ENCODE results near the gene PYCR2. TPM values are rescaled to one million over a fixed set of nuclear protein-coding genes. Genes with fewer than 3 reads are reported as not detected.

Gene PYCR2
- total and polyA plus RNA-seq, 10 of the 15 experiments (the other 5 are each of a cell fraction or from before 2014, with no cell fraction given) = 1.7 to 81.8 (median 54.9) TPM

- H3K4me2 ChIP-seq (ENCODE audit: control insufficient read depth, insufficient read depth) = peak overlapping the region; percentile 82
- ChIA-PET POLR2A (interaction anchor here (0.6 to 2.2 kb wide), 4 partner anchors 13 to 101 kb away, joined by 3 to 21 read pairs (median 3); partner anchors contain the start of gene TMEM63A), SMC1A (ENCODE audit: uncharacterized antibody, unreplicated experiment) (interaction anchor here (0.7 to 2.4 kb wide), 10 partner anchors 12 to 899 kb away, joined by 3 to 9 read pairs (median 4); partner anchors contain the start of genes PYCR2, SRP9 and TMEM63A), CTCF (interaction anchor here (0.8 to 4.0 kb wide), 11 partner anchors 14 to 436 kb away, joined by 3 to 40 read pairs (median 4); partner anchors contain the start of genes SRP9 and TMEM63A), RAD21 (ENCODE audit: unreplicated experiment) (interaction anchor here (0.6 to 3.1 kb wide), 7 partner anchors 14 to 168 kb away, joined by 3 to 24 read pairs (median 5); partner anchors contain the start of genes PYCR2 and TMEM63A)
- H3K79me2 ChIP-seq (ENCODE audit: control insufficient read depth, insufficient read depth, low read length) = no peaks in the 10 kb centered on the region
- peak overlapping the region; percentile 80 for H3K27ac ChIP-seq (ENCODE audit: control insufficient read depth, insufficient read depth)
- H3K36me3 ChIP-seq (ENCODE audit: control insufficient read depth in 2 of 2, insufficient read depth in 2 of 2, low read length in 1 of 2) = no peaks in the 10 kb centered on the region
- FAIRE-seq = peak; percentile 85
- peak; percentile 100 for ATAC-seq
- peak overlapping the region; percentile 49; the same call in 1 of the 2 replicates for H3K9ac ChIP-seq (ENCODE audit: control insufficient read depth, insufficient read depth, low read length)
- no TSS peak for BruUV-seq (replicated peaks)
- in situ Hi-C loops (cut with MboI) = no loop called here
- 0% methylated on average over 7 of the region's 7 CpGs for WGBS (ENCODE audit: insufficient coverage, insufficient replicate concordance, low lambda C conversion rate, missing lambda C conversion rate)
- H3K4me1 ChIP-seq (ENCODE audit: control insufficient read depth, insufficient read depth, low read length) = peaks cover 20% of the 10 kb centered on the region
- no peaks in the 10 kb centered on the region for H3K27me3 ChIP-seq (replicated peaks in 1 of 2; ENCODE audit: control insufficient read depth in 2 of 2, insufficient read depth in 2 of 2, low read length in 1 of 2)
- H4K20me1 ChIP-seq (ENCODE audit: control insufficient read depth, insufficient read depth) = no peaks in the 10 kb centered on the region
- intact Hi-C loops (cut with micrococcal nuclease; ENCODE audit: unreplicated experiment) = loop anchor here (1.0 kb wide), 1 partner anchor 15 kb away; the partner anchor contains the start of gene TMEM63A
- no peaks in the 10 kb centered on the region for H3K9me3 ChIP-seq (replicated peaks; ENCODE audit: control insufficient read depth, insufficient read depth, low read length)
- no peak overlapping the region for H3K4me3 ChIP-seq
- peak; percentile 90 for DNase-seq (ENCODE audit: low read depth, low spot score)
- peak overlapping the region; percentile 79 for H2AFZ ChIP-seq (ENCODE audit: control insufficient read depth, low read depth, low read length)
- peak; percentile 81; the same call in 1 of the 2 replicates for TF ChIP-seq MTA2 (IDR thresholded peaks at IDR 0.05; ENCODE audit: low read depth)
- TF ChIP-seq YY1 (IDR thresholded peaks at IDR 0.05; ENCODE audit: low read depth, low read length) = 0 out of 2 replicates have a peak, but pooled peaks have one; percentile 18
- peak; percentile 85 to 88 for TF ChIP-seq IKZF2 (IDR thresholded peaks at IDR 0.05)
- TF ChIP-seq ZNF24 (IDR thresholded peaks at IDR 0.05) = peak; percentile 92
- TF ChIP-seq GABPA (IDR thresholded peaks at IDR 0.05; ENCODE audit: low read depth) = peak; percentile 52; the same call in 1 of the 2 replicates
- TF ChIP-seq POLR2A (IDR thresholded peaks at IDR 0.05; ENCODE audit: low read depth, low read length) = peak; percentile 69
- TF ChIP-seq, protein P1, sequence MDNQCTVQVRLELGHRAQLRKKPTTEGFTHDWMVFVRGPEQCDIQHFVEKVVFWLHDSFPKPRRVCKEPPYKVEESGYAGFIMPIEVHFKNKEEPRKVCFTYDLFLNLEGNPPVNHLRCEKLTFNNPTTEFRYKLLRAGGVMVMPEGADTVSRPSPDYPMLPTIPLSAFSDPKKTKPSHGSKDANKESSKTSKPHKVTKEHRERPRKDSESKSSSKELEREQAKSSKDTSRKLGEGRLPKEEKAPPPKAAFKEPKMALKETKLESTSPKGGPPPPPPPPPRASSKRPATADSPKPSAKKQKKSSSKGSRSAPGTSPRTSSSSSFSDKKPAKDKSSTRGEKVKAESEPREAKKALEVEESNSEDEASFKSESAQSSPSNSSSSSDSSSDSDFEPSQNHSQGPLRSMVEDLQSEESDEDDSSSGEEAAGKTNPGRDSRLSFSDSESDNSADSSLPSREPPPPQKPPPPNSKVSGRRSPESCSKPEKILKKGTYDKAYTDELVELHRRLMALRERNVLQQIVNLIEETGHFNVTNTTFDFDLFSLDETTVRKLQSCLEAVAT (IDR thresholded peaks at IDR 0.05) = peak; percentile 86; the same call in 1 of the 2 replicates
- TF ChIP-seq RCOR1 (conservative IDR thresholded peaks at IDR 0.05; ENCODE audit: low read depth, low read length) = peak; percentile 79; the same call in 1 of the 2 replicates
- peak; percentile 34; the same call in 1 of the 2 replicates for TF ChIP-seq HDGF (IDR thresholded peaks at IDR 0.05)
- no peak for TF ChIP-seq SREBF2 (IDR thresholded peaks at IDR 0.05; ENCODE audit: low read length)
- peak; percentile 99 for TF ChIP-seq ZNF687 (IDR thresholded peaks at IDR 0.05)
- TF ChIP-seq, protein P2, sequence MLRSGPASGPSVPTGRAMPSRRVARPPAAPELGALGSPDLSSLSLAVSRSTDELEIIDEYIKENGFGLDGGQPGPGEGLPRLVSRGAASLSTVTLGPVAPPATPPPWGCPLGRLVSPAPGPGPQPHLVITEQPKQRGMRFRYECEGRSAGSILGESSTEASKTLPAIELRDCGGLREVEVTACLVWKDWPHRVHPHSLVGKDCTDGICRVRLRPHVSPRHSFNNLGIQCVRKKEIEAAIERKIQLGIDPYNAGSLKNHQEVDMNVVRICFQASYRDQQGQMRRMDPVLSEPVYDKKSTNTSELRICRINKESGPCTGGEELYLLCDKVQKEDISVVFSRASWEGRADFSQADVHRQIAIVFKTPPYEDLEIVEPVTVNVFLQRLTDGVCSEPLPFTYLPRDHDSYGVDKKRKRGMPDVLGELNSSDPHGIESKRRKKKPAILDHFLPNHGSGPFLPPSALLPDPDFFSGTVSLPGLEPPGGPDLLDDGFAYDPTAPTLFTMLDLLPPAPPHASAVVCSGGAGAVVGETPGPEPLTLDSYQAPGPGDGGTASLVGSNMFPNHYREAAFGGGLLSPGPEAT (IDR thresholded peaks at IDR 0.05; ENCODE audit: low read depth) = peak; percentile 88
- peak; percentile 87 for TF ChIP-seq ATF7 (IDR thresholded peaks at IDR 0.05; ENCODE audit: low read depth)
- no peak for TF ChIP-seq SMC3 (IDR thresholded peaks at IDR 0.05; ENCODE audit: borderline replicate concordance, low read length)
- no peak for TF ChIP-seq ESRRA (IDR thresholded peaks at IDR 0.05; ENCODE audit: low read length)
- TF ChIP-seq SMARCA5 (IDR thresholded peaks at IDR 0.05) = no peak
- peak; percentile 40; the same call in 1 of the 2 replicates for TF ChIP-seq GATAD2B (conservative IDR thresholded peaks at IDR 0.05; ENCODE audit: low read depth)
- peak; percentile 66; the same call in 1 of the 2 replicates for TF ChIP-seq CREM (IDR thresholded peaks at IDR 0.05; ENCODE audit: low read depth)
Measured at GRCh38 chr1:225896937-225897549, 27.0 kb downstream of the PYCR2 start.
